GM12878 (cell line): ENCODE data around the gene ENDOD1. TPM values are rescaled to one million over a fixed set of nuclear protein-coding genes. Genes with fewer than 3 reads are reported as not detected.

ENCODE experiments used
- ATAC-seq: fragments of 200-7000 bp; cut with Tn5 transposase; 3 replicates; pipeline ENCODE4 v1.9.1; 2020; ENCODE audit warnings: mild to moderate bottlenecking, moderate library complexity
- BruUV-seq: library from RNA; stranded (reverse); fragments of 400-500 nt; replicated peaks from 2 replicates; lab custom pipeline; 2021; lab: Mats Ljungman, UMichigan
- CTCF ChIA-PET: fragments of 300-600 bp; sonication (Branson Sonifier 250); formaldehyde crosslinking; extraction: SDS; loops from one replicate; lab custom pipeline; 2021; ENCODE audit warnings: inconsistent platforms; lab: Yijun Ruan, JAX
- POLR2A ChIA-PET: fragments of 350-600 bp; formaldehyde crosslinking; extraction: SDS; loops from one replicate; lab custom pipeline; 2021; ENCODE audit warnings: inconsistent platforms; lab: Charles Lee
- RAD21 ChIA-PET: fragments of 300-600 bp; sonication (Branson Sonifier 250); formaldehyde crosslinking; loops from one replicate; lab custom pipeline; 2023; ENCODE audit warnings: antibody characterized with exemption; ENCODE audit not compliant: unreplicated experiment; lab: Charles Lee
- SMC1A ChIA-PET: fragments of 300-600 bp; sonication (Branson Sonifier 250); formaldehyde crosslinking; loops from one replicate; lab custom pipeline; 2023; ENCODE audit not compliant: unreplicated experiment, uncharacterized antibody; lab: Charles Lee
- DNase-seq: peaks from one replicate; pipeline ENCODE4 v3.0.0-alpha.2; 2011; ENCODE audit warnings: low read depth, low spot score
- FAIRE-seq: peaks from 3 replicates; lab custom pipeline; 2011; peaks lifted over from hg19 to GRCh38; lab: Jason Lieb, UNC
- H2AFZ ChIP-seq: 2 replicates; pipeline ENCODE4 v1.6.0; 2011; ENCODE audit warnings: low read depth, low read length, control low read depth; ENCODE audit not compliant: control insufficient read depth
- H3K27ac ChIP-seq: 2 replicates; pipeline ENCODE4 v1.5.1; 2011; ENCODE audit warnings: control low read depth; ENCODE audit not compliant: control insufficient read depth, insufficient read depth
- H3K27me3 ChIP-seq, 2 experiments: replicated peaks in 1 of 2; 2 replicates each; pipeline versions ENCODE4 v1.6.0 to v1.6.1; 2011; ENCODE audit warnings: low read length in 1 of 2; ENCODE audit not compliant: control insufficient read depth in 2 of 2, insufficient read depth in 2 of 2
- H3K36me3 ChIP-seq, 2 experiments: 2 replicates each; pipeline ENCODE4 v1.5.1; 2011; ENCODE audit warnings: low read length in 1 of 2; ENCODE audit not compliant: control insufficient read depth in 2 of 2, insufficient read depth in 2 of 2
- H3K4me1 ChIP-seq: 2 replicates; pipeline ENCODE4 v1.6.1; 2011; ENCODE audit warnings: mild to moderate bottlenecking, low read length, moderate library complexity, mixed read lengths; ENCODE audit not compliant: control insufficient read depth, insufficient read depth
- H3K4me2 ChIP-seq: 2 replicates; pipeline ENCODE4 v1.6.0; 2011; ENCODE audit warnings: control low read depth; ENCODE audit not compliant: control insufficient read depth, insufficient read depth
- H3K4me3 ChIP-seq: fragments of 200-600 bp; sonication (generic); 2 replicates; pipeline ENCODE4 v1.5.1; 2016
- H3K79me2 ChIP-seq: 2 replicates; pipeline ENCODE4 v1.6.0; 2011; ENCODE audit warnings: low read length; ENCODE audit not compliant: control insufficient read depth, insufficient read depth
- H3K9ac ChIP-seq: 2 replicates; pipeline ENCODE4 v1.8.0; 2011; ENCODE audit warnings: low read length, control low read depth, mixed read lengths; ENCODE audit not compliant: control insufficient read depth, insufficient read depth
- H3K9me3 ChIP-seq: replicated peaks from 3 replicates; pipeline ENCODE4 v1.5.1; 2011; ENCODE audit warnings: mild to moderate bottlenecking, low read length; ENCODE audit not compliant: control insufficient read depth, insufficient read depth
- H4K20me1 ChIP-seq: 2 replicates; pipeline ENCODE4 v1.6.0; 2011; ENCODE audit not compliant: control insufficient read depth, insufficient read depth
- RAD51 ChIP-seq: fragments of 450-650 bp; IDR thresholded peaks from 2 replicates; pipeline ENCODE4 v1.6.1; 2016; ENCODE audit warnings: moderate library complexity, mild to moderate bottlenecking, inconsistent platforms
- WGBS: methylation state at CpG from one replicate; pipeline ENCODE4 v1.1.6; 2016; ENCODE audit warnings: low lambda C conversion rate; ENCODE audit not compliant: insufficient replicate concordance, insufficient coverage; ENCODE audit errors: missing lambda C conversion rate; 5-methylcytosine and 5-hydroxymethylcytosine counted together
- in situ Hi-C: fragments of 300-500 bp; cut with MboI; formaldehyde crosslinking; loops from 9 replicates; pipeline ENCODE4 v1.14.3; 2018; ENCODE audit warnings: mixed read lengths
- intact Hi-C: fragments of 100-400 bp; cut with micrococcal nuclease; formaldehyde crosslinking; loops from one replicate; pipeline ENCODE4 v1.14.2; 2022; ENCODE audit not compliant: unreplicated experiment
- polyA plus RNA-seq, 11 experiments: library from polyadenylated mRNA; depleted of rRNA in 4 of 11; unstranded in 6 of 11; stranded (reverse) in 5 of 11; fragments of >200 nt; fragmentation: Nextera tagmentation in 4 of 11; fragmentation: Illumina TruSeq in 1 of 11; extraction: Ambion mirVana in 4 of 11; extraction: Trizol in 1 of 11; gene quantifications; 1 replicate in 1 of 11; 2 replicates in 10 of 11; pipeline versions ENCODE4 v1.2.1 to v1.2.3, GENCODE V29; 2011 to 2016; ENCODE audit warnings: inconsistent platforms in 2 of 11, missing spikeins in 2 of 11, low read depth in 1 of 11
- total RNA-seq, 4 experiments: library from RNA; depleted of rRNA in 3 of 4; stranded (reverse); fragments of >200 nt in 3 of 4; fragmentation: Illumina TruSeq in 1 of 4; extraction: Trizol in 1 of 4; gene quantifications; 2 replicates each; pipeline versions ENCODE4 v1.2.1 to v1.2.3, GENCODE V29; 2013 to 2021
- TF ChIP-seq, protein P1 (sequence below): fragments of 450-650 bp; IDR thresholded peaks from 2 replicates; pipeline ENCODE4 v1.6.1; 2018; ENCODE audit warnings: borderline replicate concordance, mild to moderate bottlenecking; ENCODE audit not compliant: partially characterized antibody

Gene ENDOD1
- total and polyA plus RNA-seq, 10 of the 15 experiments (the other 5 are each of a cell fraction or from before 2014, with no cell fraction given) = 6.0 to 30.0 (median 12.1) TPM

DNA sequence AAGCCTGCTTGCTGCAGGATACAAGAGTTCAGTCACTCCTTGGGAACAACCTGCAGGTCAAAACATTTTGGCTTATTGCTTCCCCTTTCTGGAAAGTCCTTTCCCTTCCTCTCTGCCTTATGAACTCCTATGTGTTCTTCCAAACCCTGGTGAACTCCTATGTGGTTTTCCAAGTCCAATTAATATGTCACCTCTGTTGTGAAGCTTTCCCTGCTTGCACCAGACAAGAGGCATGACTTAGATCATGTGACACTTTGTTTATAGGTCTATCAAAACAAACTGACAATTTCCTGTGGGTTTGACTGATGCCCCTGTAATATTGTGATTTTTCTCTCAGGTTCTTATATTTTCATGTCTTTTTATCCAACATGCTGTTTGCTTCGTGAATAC, 64.2 kb downstream of the ENDOD1 start:
- H3K4me2 ChIP-seq = no peak overlapping the region
- ChIA-PET POLR2A (interaction anchor here (0.6 to 4.4 kb wide), 10 partner anchors 75 to 608 kb away, joined by 3 to 23 read pairs (median 3); partner anchors contain the start of gene SESN3), SMC1A (interaction anchor here (0.8 to 12.5 kb wide), 58 partner anchors 10 to 1272 kb away, joined by 3 to 474 read pairs (median 5); partner anchors contain the start of genes CEP57, FAM76B, SESN3 and SRSF8), CTCF (interaction anchor here (0.7 to 24.1 kb wide), 55 partner anchors 10 to 1272 kb away, joined by 3 to 590 read pairs (median 5); partner anchors contain the start of genes CEP57, ENDOD1, SESN3 and SRSF8), RAD21 (interaction anchor here (0.6 to 16.6 kb wide), 45 partner anchors 10 to 1274 kb away, joined by 3 to 425 read pairs (median 5); partner anchors contain the start of genes ENDOD1, FAM76B, SESN3 and SRSF8)
- H3K4me1 ChIP-seq = peaks cover 2% of the 10 kb centered on the region; the same call in 1 of the 2 replicates
- FAIRE-seq (no peak), DNase-seq (no peak), ATAC-seq (no peak)
- WGBS = 95% methylated on average over 1 of the region's 1 CpG
- H2AFZ ChIP-seq = peak overlapping the region; percentile 54; the same call in 1 of the 2 replicates
- BruUV-seq = no TSS peak
- no peaks in the 10 kb centered on the region for H3K9me3 ChIP-seq
- no peak overlapping the region for H3K9ac ChIP-seq
- no peaks in the 10 kb centered on the region for H3K36me3 ChIP-seq
- intact Hi-C loops (loop anchor here (1.0 to 5.0 kb wide), 7 partner anchors 95 to 813 kb away; partner anchors contain the start of gene MTMR2), in situ Hi-C loops (loop anchor here (5.0 kb wide), 3 partner anchors 553 to 1273 kb away; no protein-coding TSS in a partner anchor)
- peak; percentile 45; the same call in 1 of the 2 replicates for TF ChIP-seq RAD51
- TF ChIP-seq, protein P1, sequence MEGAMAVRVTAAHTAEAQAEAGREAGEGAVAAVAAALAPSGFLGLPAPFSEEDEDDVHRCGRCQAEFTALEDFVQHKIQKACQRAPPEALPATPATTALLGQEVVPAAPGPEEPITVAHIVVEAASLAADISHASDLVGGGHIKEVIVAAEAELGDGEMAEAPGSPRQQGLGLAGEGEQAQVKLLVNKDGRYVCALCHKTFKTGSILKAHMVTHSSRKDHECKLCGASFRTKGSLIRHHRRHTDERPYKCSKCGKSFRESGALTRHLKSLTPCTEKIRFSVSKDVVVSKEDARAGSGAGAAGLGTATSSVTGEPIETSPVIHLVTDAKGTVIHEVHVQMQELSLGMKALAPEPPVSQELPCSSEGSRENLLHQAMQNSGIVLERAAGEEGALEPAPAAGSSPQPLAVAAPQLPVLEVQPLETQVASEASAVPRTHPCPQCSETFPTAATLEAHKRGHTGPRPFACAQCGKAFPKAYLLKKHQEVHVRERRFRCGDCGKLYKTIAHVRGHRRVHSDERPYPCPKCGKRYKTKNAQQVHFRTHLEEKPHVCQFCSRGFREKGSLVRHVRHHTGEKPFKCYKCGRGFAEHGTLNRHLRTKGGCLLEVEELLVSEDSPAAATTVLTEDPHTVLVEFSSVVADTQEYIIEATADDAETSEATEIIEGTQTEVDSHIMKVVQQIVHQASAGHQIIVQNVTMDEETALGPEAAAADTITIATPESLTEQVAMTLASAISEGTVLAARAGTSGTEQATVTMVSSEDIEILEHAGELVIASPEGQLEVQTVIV = no peak
- no peaks in the 10 kb centered on the region; a peak in 1 of 4 replicates for H3K27me3 ChIP-seq
- H3K79me2 ChIP-seq = no peaks in the 10 kb centered on the region
- H3K4me3 ChIP-seq = no peak overlapping the region
- no peak overlapping the region for H3K27ac ChIP-seq
- no peaks in the 10 kb centered on the region for H4K20me1 ChIP-seq
